ENCODE measurements around the gene TSPAN1.
"Not testable (repeated sequence)": the region's sequence is repeated elsewhere in the genome, so short reads cannot be mapped to it uniquely, and the experiment has no call there.

TSPAN1 gene

GRCh38 chr1:46220808-46221207, 45.9 kb downstream of the TSPAN1 start:
- DNase-seq = no peak

GRCh38 chr1:46221749-46222148, 46.9 kb downstream of the TSPAN1 start:
- DNase-seq = no peak

- DNase-seq = not testable (repeated sequence)
Measured at GRCh38 chr1:46223055-46223454, 48.2 kb downstream of the TSPAN1 start.

GRCh38 chr1:46223472-46223943, 48.6 kb downstream of the TSPAN1 start:
- peak; percentile 61 for DNase-seq

- no peak for DNase-seq
Measured at GRCh38 chr1:46224966-46225365, 50.1 kb downstream of the TSPAN1 start.

- DNase-seq = not testable (repeated sequence)
Measured at GRCh38 chr1:46231231-46231630, 56.3 kb downstream of the TSPAN1 start.

All from DMS79 (cell line).